CD1c-positive myeloid dendritic cell (primary cell): ENCODE measurements around the gene DENND4A.
"Not testable (repeated sequence)": the region's sequence is repeated elsewhere in the genome, so short reads cannot be mapped to it uniquely, and the experiment has no call there.

Source experiments
- DNase-seq: peaks from one replicate; pipeline ENCODE4 v3.0.0-alpha.2; 2016; ENCODE audit errors: extremely low spot score

Gene DENND4A

DNA sequence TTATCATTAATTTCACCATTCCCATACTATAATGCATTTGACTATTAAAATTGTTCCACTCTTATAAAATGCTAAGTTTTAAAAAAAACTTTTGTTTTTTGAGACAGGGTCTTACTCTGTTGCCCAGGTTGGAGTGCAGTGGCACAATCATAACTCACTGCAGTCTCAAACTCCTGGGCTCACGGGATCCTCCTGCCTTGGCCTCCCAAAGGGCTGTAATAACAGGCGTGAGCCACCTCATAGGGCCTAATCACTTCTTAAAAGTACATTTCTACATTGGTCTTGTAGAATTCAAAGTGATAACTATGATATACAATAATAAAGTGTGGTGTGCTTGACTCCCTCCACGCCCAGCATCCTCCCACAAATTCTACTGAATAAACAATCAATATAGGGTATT lies 3.0 kb downstream of the DENND4A start:
- no peak for DNase-seq

DNA sequence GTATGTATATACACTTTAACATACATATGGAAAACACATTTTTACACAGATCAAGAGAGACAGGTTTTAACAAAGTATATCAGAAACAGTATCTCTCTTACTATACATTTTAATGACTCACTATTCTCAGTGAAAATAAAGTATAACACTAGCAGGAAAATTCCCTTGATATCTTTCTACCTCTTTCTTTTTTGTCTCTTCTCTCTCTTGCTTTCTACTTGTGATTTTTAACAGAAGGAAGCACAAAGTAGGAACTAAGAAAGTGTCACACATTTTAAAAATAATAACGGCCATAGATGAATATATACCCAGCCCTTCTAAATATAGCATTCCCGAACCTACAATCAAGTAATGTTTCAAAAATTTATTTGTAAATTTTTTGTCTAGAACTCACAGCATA lies 4.8 kb downstream of the DENND4A start:
- peak; percentile 35 for DNase-seq

DNA sequence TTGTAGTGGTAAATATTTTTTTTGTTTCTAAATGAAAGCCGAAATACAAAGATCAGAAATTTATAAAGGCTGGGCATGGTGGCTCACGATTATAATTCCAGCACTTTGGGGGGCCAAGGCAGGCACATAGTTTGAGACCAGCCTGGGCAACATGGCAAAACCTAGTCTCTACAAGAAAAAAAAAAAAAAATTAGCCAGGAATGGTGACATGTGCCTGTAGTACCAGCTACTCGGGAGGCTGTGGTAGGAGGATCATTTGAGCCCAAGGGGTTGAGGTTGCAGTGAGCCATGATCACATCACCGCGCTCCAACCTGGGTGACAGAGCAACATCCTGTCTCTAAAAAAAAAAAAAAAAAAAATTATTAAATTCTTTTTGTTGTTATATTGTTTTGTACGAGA lies 6.9 kb downstream of the DENND4A start:
- no peak for DNase-seq

DNA sequence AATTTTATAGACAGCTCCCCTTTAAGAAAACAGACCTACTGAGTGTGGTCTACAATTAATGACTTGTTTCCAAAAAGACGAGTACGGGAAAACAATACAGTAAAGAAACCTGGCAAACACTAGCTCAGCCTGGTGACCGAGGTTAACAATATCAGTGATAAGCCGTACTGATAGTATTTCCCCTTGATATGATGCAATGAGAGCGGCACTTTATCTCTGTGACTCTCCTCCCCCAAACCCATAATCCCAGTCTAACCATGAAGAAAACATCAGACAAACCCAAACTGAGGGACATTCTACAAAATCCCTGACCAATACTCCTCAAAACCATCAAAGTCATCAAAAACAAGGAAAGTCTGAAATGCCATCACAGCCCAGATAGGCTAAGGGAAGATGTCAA lies 8.2 kb downstream of the DENND4A start:
- DNase-seq: no peak

DNA sequence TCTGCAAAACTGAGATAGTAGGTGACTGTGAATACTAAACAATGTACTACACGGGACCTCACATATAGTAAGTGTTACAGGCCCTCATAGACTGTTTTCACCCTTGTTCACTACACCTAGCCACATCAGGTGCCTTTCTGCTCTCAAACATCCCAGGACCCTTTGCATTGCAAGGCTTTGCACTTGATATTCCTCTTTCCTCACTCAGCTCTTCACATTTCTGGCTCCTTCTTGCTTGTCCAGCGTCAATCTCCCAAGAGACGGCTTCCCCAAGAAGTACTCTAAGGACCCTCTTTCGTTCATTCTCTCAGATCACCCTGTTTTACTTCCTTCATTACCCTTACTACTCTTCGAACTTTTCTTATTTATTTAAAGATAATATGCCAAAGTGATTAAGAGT lies 10.0 kb downstream of the DENND4A start:
- DNase-seq: no peak

DNA sequence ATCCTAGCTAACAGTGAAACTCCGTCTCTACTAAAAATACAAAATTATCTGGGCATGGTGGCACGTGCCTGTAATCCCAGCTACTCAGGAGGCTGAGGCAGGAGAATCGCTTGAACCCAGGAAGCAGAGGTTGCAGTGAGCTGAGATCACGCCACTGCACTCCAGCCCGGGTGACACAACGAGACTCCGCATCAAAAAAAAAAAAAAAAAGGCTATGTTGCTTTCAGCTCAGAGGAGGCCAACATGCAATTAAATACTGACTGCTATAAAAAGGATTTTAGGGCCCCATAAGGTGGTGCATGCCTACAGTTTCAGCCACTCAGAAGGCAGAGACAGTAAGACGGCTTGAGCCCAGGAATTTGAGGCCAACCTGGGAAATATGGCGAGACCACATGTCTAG lies 13.4 kb downstream of the DENND4A start:
- not testable (repeated sequence) for DNase-seq

DNA sequence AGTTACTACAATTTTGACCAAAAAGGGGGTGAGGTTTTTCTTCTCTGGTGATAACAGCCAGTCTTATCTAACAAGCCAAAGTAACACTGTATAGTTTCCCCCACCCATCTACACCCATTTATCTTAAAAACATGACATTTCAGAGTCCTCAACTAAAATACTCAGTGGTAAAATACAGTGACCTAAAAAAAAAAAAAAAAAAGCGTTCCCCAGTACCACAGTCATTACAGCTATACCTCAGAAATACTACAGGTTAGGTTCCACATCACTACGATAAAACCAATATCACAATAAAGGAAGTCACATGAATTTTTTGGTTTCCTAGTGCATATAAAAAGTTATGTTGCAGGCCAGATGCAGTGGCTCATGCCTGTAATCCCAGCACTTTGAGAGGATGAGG lies 13.8 kb downstream of the DENND4A start:
- no peak for DNase-seq

DNA sequence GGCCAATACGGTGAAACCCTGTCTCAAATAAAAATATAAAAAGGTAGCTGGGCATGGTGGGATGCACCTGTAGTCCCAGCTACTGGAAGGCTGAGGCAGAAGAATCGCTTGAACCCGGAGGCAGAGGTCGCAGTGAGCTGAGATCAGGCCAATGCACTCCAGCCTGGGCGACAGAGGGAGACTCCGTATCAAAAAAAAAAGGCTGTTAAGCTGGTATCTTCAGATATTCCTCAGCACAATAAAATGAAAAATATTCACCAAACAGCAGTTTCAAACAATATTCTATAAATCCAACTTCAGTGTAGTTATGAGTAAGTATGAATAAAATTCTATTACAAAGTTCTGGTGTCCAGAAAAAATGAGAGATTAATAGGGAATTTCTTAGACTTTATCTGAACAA lies 14.2 kb downstream of the DENND4A start:
- DNase-seq: no peak

DNA sequence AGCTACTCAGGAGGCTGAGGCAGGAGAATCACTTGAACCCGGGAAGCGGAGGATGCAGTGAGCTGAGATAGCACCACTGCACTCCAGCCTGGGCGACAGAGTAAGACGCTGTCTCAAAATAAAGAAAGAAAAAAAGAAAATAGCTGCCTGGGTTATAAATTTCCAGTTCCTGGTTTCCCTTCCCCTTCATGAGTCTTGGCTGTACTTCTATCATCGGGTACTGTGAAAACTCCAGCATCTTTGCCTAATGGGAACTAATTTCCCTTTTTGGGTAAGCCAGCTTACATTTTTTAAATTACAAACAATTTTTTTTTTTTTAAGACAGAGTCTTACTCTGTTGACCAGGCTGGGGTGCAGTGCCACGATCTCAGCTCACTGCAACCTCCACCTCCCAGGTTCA lies 15.0 kb downstream of the DENND4A start:
- DNase-seq: peak; percentile 77

DNA sequence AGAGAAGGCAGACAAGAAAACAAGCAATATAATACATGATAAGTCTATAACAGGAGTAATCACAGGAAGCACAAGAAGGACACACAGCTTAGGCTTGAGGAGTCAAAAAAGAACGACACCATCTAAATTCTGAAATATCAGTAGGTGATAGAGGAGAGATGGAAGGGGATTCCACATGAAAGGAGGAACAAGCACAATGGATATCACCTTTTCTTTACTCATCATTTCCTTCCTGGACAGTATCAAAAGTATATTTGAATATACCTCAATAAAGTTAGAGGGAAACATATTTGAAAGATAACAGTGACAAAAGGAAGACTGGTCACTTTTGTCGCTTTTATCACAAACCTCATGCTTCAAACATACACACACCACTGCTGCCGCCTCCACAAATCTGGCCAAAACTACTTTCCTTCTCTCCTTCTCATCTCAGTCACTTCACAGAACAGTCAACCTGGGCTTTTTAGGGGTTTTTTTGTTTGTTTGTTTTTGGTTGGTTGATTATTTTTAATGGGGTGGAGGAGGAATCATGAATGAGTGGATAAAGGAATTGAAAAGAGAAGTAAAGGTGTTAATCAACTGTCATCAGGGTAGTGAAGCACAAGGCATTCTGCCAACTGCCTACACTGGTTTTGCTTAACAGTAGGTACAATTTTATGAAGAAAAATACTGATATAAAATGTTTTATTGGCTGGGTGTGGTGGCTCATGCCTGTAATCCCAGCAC lies 18.5 kb downstream of the DENND4A start:
- no peak for DNase-seq

DNA sequence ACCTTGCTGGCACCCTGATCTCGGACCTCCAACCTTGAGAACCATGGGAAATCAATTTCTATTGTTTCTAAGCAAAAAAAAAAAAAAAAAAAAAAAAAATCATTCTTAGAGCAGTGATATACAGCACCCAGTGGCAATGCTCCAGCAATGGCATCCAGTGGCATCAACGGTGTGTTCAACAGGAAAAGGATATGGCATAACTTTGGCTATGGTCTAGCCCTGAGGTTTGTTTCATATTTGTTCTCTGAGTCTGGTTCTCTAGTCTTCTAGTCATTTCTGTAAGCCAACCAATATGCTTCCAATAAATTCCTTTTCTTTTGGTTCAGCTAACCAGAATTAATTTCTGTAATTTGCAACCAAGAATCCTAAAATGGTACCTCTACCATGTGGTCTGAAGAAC lies 19.2 kb downstream of the DENND4A start:
- DNase-seq: no peak

DNA sequence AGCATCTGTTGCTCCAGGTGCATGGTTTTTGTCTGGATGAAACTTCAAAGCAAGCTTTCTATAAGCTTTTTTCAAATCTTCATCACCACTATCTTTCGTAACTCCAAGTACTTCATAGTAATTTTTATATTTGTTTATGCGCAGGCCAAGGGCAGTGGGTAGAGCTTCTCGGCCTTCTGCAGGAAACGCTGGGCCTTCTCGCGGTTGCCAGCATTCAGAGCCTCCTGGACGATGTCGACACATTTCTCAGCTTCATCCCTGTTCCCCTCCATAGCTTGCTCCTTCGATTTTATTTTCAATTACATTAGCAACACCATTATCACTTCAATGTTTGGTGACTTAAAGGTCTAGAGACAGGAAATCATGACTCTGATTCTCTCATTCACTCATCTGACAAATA lies 20.2 kb downstream of the DENND4A start:
- no peak for DNase-seq

DNA sequence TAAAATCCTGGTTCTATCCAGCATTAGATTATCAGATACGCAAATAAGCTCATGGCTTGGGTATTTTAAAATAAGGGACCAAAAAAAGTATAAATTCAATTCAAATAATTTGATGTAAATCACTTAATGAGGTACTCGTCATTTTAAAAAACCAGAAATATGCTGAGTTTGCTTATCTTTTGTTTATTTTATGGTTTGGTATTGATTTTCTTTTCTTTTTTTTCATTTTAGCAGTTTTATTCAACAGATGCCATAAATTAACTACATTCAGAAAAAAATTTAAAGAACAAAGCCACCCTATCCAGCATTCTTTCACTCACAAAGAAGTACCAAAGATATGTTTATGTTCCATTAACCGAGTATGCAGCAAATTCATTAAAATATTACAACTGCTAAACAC lies 22.6 kb downstream of the DENND4A start:
- no peak for DNase-seq

DNA sequence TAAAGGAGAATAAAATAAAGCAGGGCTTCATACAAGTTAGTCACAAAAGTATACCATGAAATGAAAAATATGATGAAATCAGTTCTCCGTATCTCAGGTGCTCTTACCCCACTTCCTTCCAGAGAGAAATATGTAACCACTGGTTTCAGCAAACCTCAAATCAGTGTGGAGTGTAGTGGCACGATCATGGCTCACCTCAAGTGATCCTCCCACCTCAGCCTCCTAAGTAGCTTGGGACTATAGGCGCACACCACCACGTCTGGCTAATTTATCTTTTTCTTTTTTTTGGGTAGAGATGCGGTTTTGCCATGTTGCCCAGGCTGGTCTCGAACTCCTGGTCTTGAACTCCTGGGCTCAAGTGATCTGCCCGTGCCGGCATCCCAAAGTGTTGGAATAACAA lies 24.2 kb downstream of the DENND4A start:
- no peak for DNase-seq

DNA sequence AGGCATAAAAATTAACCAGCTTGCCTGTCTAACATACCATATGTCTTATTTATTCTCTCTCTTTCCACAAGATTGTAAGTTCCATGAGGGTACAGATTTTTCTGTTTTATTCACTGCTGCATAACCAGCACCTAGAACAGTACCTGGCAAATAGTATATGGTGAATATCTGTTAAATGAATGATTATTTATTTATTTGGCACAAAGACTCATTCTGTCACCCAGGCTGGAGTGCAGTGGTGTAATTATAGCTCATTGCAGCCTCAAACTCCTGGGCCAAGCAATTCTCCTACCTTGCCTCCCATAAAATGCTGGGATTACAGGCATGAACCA lies 24.9 kb downstream of the DENND4A start:
- DNase-seq: no peak

DNA sequence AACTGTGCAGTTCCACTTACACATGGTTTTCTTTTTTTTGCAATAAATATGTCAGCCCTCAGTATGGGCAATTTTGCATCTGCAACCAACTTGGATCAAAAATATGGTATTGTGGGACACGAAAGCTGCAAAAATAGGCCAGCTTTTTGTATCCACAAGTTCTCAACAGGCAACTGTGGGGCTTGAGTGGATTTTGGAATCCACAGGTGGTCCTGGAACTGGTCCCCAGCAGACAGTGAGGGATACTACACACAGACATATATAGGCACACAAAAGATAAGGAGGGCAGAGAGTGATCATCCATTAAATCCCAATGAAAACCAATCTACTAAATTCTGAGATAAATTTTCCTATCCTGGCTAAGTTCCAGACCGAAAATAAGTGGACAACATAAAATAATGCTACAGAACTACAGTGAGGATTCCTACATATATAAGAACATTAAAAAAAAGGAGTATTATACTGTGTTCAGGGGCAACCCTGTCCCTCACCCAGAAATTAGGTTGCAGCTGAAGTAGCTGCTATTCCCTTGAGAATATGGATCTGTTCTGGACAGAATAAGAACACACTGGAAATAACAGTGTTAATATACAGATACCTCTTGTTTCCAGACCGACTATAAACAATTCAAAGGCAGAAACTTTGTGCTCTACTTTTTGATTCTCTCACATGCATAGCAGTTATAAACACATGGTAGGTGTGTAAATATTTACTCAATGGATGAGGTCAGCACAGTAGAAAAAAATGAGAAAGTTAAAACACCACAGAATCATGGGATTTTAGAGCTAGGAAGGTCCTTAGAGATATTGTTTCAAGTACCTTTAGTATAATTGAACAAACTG lies 25.4 kb downstream of the DENND4A start:
- DNase-seq: no peak

DNA sequence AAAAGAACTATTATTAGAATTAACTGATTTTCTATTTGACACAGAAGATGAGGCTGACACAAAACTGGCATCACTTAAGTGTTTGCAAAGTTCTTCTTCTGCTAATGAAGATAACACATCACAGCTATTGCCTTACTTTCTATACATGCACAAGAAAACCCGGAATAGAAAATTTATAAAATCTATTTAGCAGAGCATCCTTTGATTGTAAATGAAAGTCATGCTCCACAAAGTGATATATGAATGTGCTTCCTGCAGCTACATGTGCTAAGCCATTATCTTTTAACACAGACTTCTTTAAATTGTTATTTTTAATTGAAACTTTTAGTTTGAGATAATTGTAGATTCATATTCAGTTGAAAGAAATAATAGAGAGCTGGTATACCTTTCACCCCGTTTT lies 27.0 kb downstream of the DENND4A start:
- no peak for DNase-seq

DNA sequence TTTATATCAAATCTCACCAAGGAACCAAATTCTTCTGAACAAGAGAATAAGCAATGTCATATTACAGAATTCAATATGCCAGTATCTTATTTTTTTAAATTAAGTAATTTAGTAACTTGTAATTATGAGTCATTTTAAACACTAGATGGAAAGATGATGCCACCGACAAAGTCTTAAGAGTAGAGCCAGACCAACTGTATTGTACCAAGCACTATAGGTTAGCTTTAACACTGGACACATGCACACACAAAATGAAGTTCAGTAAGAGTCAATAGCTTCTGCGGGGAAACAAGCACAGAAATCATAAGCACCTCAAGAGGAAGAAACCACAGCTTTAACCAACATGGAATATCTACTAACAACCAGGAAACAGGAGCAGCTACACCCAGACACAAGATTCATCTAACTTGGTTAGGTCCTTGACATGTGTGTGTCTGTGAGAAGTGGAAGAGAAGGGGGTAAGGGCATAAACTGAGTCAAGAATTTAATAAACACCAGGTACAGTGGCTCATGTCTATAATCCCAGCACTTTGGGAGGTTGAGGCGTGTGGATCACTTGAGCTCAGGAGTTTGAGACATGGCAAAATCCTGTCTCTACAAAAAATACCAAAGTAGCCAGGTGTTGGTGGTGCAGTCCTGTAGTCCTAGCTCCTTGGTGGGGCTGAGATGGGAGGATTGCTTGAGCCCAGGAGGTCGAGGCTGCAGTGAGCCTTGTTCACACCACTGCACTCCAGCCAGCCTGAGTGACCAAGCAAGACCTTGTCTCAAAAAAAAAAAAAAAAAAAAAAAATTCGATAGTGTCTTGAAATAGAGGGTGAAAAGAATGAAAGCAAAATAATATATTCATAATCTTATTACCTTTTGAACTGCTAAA lies 28.9 kb downstream of the DENND4A start:
- DNase-seq: no peak

DNA sequence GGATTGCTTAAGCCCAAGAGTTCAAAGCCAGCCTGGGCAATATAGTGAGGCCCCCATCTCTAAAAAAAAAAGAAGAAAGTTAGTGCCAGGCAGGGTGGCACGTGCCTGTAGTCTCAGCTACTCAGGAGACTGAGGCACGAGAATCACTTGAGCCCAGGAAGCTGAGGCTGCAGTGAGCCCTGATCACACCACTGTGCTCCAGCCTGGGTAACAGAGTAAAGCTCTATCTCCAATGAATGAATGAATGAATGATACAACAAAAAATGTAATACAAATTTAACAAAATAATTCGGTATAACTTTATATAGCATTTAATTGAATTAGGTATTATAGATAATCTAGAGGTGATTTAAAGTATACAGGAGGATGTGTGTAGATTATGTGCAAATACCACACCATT lies 29.7 kb downstream of the DENND4A start:
- DNase-seq: no peak

DNA sequence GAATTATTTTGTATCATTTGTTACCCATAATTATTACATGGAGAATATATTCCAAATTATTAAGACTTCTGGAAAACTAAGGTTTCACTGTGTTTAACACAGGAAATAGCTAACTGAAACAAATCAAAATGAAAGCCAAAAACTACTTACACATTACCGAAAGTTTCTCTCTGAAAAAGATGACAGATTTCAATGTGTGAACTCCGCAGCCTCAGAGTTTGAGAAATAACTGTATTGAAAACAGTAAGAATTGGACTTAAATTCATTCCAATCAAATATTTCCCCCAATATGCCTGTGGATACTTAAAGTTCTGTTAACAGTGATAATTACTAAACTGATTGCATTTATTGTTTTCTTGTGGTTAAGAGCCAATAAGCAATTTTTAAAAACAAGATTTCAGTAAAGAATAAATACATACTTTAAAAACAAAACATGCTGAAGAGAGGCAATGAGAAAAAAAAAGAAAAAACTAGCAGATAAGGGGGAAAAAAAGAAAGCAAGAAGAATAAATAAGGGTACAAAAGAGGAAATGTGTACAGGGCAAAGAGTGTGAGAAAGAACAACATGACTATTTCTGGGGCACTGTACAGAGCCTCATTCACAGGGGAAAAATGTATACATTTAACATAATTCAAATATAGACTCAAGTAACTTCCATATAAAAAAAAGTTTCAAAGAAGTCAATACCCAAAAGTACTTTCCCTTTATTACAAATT lies 30.7 kb downstream of the DENND4A start:
- no peak for DNase-seq

DNA sequence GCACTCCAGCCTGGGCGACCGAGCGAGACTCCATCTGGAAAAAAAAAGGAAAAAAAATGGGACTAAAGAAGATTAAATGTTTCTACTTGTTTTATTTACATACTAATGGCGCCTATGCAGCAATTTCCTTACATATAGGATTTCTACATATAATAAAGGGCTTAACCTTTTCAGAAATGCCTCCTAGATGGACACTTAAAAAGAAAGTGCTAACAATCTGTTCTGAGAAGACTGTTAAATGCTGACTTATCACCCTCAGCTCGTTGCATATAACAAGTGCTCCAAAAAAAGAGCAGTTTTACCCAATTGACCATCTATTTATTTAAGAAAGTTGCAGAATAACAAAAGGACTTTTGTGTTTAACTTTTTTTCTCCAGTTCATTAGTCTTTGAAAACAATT lies 32.7 kb downstream of the DENND4A start:
- no peak for DNase-seq

DNA sequence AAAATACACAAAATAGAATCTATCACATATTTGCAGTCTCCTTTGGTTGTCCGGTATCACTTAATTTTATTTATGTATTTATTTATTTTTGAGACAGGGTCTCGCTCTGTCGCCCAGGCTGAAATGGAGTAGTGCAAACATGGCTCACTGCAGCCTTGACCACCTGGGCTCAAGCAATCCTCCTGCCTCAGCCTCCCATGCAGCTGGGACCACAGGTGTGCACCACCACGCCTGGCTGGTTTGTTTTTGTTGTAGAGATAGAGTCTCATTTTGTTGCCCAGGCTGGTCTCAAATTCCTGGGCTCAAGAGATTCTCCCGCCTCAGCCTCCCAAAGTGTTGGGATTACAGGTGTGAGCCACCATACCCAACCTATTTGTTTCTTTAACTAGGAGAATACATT lies 33.9 kb downstream of the DENND4A start:
- no peak for DNase-seq
